ENCODE measurements around the gene ZNF22.

ZNF22 gene

GRCh38 chr10:44978213-44978569, 22.5 kb upstream of the ZNF22 start:
- DNase-seq = no peak

- DNase-seq = peak; percentile 89
Observed at GRCh38 chr10:44978570-44979280, 22.0 kb upstream of the ZNF22 start, which contains the start of gene DEPP1. Gene DEPP1 (minus strand): TSS chr10:44978809. CDS start chr10:44978030, 779 bp downstream.

- no peak for DNase-seq
Observed at GRCh38 chr10:44979281-44980191, 21.2 kb upstream of the ZNF22 start.

- DNase-seq = no peak
Observed at GRCh38 chr10:44980309-44981171, 20.2 kb upstream of the ZNF22 start.

- no peak for DNase-seq
Observed at GRCh38 chr10:44981172-44982113, 19.3 kb upstream of the ZNF22 start.

GRCh38 chr10:44982114-44982460, 18.6 kb upstream of the ZNF22 start:
- DNase-seq = no peak

GRCh38 chr10:44982496-44982895, 18.2 kb upstream of the ZNF22 start:
- DNase-seq = no peak

- peak; percentile 19 for DNase-seq
Observed at GRCh38 chr10:44983066-44983894, 17.4 kb upstream of the ZNF22 start.

GRCh38 chr10:44983895-44984278, 16.8 kb upstream of the ZNF22 start:
- DNase-seq = no peak

GRCh38 chr10:44984671-44985101, 16.0 kb upstream of the ZNF22 start:
- peak; percentile 15 for DNase-seq

GRCh38 chr10:44985175-44985681, 15.5 kb upstream of the ZNF22 start:
- peak; percentile 13 for DNase-seq

- no peak for DNase-seq
Observed at GRCh38 chr10:44986179-44986578, 14.5 kb upstream of the ZNF22 start.

- no peak for DNase-seq
Observed at GRCh38 chr10:44986670-44987069, 14.1 kb upstream of the ZNF22 start.

GRCh38 chr10:44988957-44989585, 11.7 kb upstream of the ZNF22 start:
- peak; percentile 12 for DNase-seq

GRCh38 chr10:44989597-44990301, 11.0 kb upstream of the ZNF22 start:
- DNase-seq = peak; percentile 31

GRCh38 chr10:44990302-44990655, 10.4 kb upstream of the ZNF22 start:
- DNase-seq = peak; percentile 27

- DNase-seq = no peak
Observed at GRCh38 chr10:44990965-44991364, 9.8 kb upstream of the ZNF22 start.

- peak; percentile 30 for DNase-seq
Observed at GRCh38 chr10:44991571-44991970, 9.2 kb upstream of the ZNF22 start.

GRCh38 chr10:44992070-44992731, 8.5 kb upstream of the ZNF22 start:
- DNase-seq = peak; percentile 21

Measured in right hindlimb (tissue), 1 donor.